ES-I3 (cell line): Measurements from ENCODE around the gene TSC2.
"Not testable (repeated sequence)": the region's sequence is repeated elsewhere in the genome, so short reads cannot be mapped to it uniquely, and the experiment has no call there.

Experiments
- H3K36me3 ChIP-seq: 2 replicates; pipeline ENCODE4 v1.6.1; 2013; ENCODE audit warnings: mild to moderate bottlenecking, low read length, control low read depth, moderate library complexity; ENCODE audit not compliant: insufficient read depth
- H3K4me1 ChIP-seq: 2 replicates; pipeline ENCODE4 v1.6.1; 2013; ENCODE audit warnings: mild to moderate bottlenecking, control low read depth, low read length; ENCODE audit not compliant: insufficient read depth
- H3K9ac ChIP-seq: 2 replicates; pipeline ENCODE4 v1.6.1; 2013; ENCODE audit warnings: low read depth, mild to moderate bottlenecking, low read length, moderate library complexity
- H3K9me3 ChIP-seq: 2 replicates; pipeline ENCODE4 v1.6.1; 2013; ENCODE audit warnings: mild to moderate bottlenecking, low read length, moderate library complexity; ENCODE audit not compliant: control insufficient read depth, insufficient read depth

TSC2 gene

GRCh38 chr16:2121853-2122252 is 74.1 kb downstream of the TSC2 start:
- no peaks in the 10 kb centered on the region for H3K9me3 ChIP-seq
- H3K36me3 ChIP-seq, result no peaks in the 10 kb centered on the region
- no peak overlapping the region for H3K9ac ChIP-seq
- peaks cover 9% of the 10 kb centered on the region; the same call in 1 of the 2 replicates for H3K4me1 ChIP-seq

DNA sequence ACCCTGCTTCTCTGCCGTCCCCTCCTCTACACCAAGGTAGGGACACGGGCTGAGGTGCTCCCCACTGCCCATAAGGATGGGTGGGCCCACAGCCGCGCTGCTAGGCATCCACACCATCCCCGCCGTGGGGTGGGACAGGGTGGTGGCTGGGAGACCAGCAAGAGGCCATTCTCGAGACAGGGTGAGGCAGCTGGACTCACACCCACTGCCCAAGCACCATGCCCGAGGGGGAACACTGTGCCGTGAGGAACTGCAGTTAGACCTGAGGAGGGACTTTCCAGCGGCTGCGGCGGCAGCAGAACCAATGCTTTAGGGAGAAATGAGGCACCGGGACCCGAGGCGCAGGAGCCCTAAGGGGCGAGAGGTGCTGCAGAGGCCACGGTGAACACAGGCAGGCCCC is 74.6 kb downstream of the TSC2 start:
- Histone ChIP-seq H3K9ac (no peak overlapping the region), H3K4me1 (peaks cover 15% of the 10 kb centered on the region; the same call in 1 of the 2 replicates), H3K9me3 (no peaks in the 10 kb centered on the region), H3K36me3 (no peaks in the 10 kb centered on the region)

- H3K9me3 ChIP-seq, H3K9ac ChIP-seq, H3K36me3 ChIP-seq: not testable (repeated sequence)
- peaks cover 17% of the 10 kb centered on the region; the same call in 1 of the 2 replicates for H3K4me1 ChIP-seq
Observed at GRCh38 chr16:2122934-2123683, 75.3 kb downstream of the TSC2 start.

DNA sequence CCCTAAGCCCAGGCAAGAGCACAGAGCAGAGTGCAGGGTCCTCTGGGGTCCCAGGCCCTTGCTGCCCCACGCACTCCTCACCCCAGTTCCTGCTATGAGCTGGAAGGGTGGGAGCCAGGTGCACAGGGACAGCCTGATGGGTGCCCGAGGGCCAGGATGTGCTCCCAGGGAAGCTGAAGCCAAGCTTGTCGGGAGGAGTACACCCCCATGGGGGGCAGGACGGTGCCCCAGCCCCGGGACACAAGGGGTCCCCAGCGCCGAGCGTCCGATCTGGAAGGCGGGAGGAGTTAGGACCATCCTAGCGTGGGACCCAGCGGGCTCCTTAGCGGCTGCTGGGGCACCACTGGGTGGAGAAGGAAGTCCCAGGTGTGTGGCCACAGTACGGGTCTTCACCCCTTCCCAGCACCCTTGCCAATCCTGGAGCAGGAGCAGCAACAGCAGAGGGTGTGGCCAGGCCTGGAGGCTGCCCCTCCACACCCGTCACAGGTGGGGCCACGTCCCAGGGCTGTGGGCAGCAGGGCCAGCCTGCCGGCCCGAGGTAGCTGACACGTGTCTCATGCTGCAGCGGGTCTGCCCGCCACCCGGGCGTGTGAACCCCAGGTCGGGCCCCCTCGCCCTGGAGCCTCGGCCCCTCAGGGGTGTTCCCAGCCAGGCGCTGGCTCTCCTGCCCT is 76.1 kb downstream of the TSC2 start:
- peaks cover 17% of the 10 kb centered on the region; the same call in 1 of the 2 replicates for H3K4me1 ChIP-seq
- H3K9ac ChIP-seq, result peak overlapping the region; percentile 33; the same call in 1 of the 2 replicates
- not testable (repeated sequence) for H3K36me3 ChIP-seq, H3K9me3 ChIP-seq

DNA sequence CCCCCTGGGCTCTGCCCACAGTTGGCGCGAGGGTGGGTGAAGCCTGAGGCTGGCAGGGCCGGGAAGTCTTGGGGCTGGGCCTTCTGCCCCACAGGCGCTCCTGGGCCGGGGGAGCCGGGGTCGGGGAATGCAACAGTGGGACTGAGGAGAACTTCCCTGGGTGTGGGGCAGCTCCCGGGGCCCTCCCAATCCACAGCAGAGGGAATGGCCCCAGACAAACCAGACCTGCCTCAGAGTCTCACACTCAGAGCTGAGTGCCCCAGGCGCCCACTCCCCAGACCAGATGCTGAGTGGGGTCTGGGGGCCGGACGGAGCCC is 76.5 kb downstream of the TSC2 start:
- peak overlapping the region; percentile 33; the same call in 1 of the 2 replicates for H3K9ac ChIP-seq

GRCh38 chr16:2124694-2125444 is 77.1 kb downstream of the TSC2 start:
- H3K36me3 ChIP-seq, H3K9me3 ChIP-seq: not testable (repeated sequence)
- Histone ChIP-seq H3K4me1 (peaks cover 17% of the 10 kb centered on the region; the same call in 1 of the 2 replicates), H3K9ac (peak overlapping the region; percentile 33; the same call in 1 of the 2 replicates)

More for the DNA sequence above, 76.5 kb downstream of the TSC2 start:
- not testable (repeated sequence) for H3K36me3 ChIP-seq, H3K9me3 ChIP-seq
- H3K4me1 ChIP-seq, result peaks cover 17% of the 10 kb centered on the region; the same call in 1 of the 2 replicates

DNA sequence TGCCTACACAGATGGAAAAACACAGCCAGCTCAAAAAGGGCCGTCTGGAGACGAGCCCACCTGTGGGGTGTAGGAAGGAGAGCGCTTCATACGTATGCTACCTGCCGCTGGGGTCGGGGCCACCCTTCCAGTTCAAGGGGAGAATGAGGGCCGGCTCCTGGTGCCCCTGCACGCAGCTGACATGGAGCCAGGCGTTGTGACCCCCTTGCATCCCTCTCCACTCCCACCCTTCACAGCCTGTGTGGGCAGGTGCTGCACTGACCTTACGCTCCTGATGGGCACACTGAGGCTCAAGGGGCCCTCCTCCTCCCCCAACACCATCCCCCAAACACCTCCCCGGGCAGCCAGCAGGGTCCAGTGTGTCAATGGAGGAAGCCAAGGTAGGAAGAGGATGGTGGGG is 77.8 kb downstream of the TSC2 start:
- peaks cover 17% of the 10 kb centered on the region; the same call in 1 of the 2 replicates for H3K4me1 ChIP-seq
- H3K9ac ChIP-seq, result peak overlapping the region; percentile 8; the same call in 1 of the 2 replicates
- not testable (repeated sequence) for H3K9me3 ChIP-seq, H3K36me3 ChIP-seq

DNA sequence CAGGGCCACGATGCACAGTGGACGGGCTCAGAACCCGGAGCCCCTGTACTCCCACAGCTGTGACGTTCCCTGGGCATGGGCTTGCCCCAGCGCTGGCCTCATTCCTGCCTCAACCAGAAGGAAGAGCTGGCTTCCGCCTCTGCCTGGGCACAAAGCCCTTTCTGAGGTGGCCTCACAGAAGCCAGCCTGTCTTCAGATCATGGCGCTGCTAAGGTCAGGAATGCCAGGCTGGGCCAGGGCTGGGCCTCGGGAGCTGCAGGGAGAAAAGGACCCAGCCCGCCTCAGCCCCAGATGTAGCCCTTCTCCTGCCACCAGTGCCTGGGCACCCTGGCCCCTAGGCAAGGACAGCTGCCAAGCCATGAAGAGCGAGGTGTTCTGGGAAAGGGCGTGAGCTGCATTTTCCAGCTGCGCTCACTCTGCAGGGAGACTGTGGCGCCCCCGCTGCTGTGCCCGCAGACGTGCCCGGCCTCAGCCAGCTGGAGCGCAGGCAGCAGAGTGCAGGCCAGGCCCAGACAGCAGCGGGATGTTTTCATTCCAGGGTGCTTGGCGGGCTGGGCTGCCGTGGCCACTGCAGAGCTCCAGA is 78.5 kb downstream of the TSC2 start:
- H3K9ac ChIP-seq, H3K9me3 ChIP-seq, H3K36me3 ChIP-seq: not testable (repeated sequence)
- H3K4me1 ChIP-seq, result peaks cover 17% of the 10 kb centered on the region; the same call in 1 of the 2 replicates

DNA sequence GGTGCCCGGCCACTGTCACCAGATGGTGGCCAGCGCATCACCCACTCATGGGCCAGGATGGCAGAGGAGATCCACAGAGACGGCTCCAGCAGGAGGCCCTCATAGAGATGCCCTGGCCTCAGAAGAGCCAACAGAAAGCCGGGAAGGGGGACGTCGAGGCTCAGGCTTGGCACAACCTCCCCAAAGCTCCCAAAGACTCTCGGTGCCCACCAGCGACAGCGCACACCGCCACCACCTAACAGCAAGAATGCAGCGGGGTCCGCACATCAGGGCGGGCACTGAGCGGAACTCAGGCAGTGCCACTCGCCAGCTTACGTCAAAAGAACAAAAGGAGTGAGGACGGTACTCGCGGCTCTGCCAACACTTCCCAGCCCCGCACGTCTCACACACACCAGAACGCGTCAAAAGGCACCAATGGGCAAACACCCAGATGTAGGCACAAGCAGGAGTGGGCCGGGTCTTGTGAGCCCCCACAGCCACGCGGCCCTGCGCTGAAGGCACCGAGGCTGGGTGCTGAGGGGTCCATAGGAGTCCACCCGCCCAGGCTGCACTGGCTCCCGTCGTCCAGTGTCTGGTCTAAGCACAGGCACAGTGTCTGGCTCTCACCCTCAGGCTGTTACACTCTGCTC is 79.3 kb downstream of the TSC2 start:
- H3K36me3 ChIP-seq, H3K9ac ChIP-seq, H3K9me3 ChIP-seq: not testable (repeated sequence)
- H3K4me1 ChIP-seq, result peaks cover 17% of the 10 kb centered on the region; the same call in 1 of the 2 replicates

DNA sequence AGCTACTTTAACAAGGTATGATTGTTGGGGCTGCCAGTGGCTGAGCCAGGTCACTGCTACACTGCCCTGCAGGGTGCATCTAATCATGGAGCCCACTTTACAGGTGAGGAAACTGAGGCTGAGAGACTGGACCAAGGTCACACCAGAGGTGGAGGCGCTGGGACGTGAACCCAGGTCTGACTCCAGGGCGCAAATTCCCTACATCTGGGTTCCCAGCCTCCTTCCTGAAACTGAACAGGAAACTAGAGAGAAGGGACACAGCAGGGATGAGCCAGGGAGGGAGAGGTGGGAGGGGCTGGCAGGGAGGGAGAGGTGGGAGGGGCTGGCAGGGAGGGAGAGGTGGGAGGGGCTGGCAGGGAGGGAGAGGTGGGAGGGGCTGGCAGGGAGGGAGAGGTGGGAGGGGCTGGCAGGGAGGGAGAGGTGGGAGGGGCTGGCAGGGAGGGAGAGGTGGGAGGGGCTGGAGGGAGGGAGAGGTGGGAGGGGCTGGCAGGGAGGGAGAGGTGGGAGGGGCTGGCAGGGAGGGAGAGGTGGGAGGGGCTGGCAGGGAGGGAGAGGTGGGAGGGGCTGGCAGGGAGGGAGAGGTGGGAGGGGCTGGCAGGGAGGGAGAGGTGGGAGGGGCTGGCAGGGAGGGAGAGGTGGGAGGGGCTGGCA is 80.0 kb downstream of the TSC2 start:
- not testable (repeated sequence) for H3K36me3 ChIP-seq, H3K9me3 ChIP-seq, H3K9ac ChIP-seq
- peaks cover 17% of the 10 kb centered on the region; the same call in 1 of the 2 replicates for H3K4me1 ChIP-seq

DNA sequence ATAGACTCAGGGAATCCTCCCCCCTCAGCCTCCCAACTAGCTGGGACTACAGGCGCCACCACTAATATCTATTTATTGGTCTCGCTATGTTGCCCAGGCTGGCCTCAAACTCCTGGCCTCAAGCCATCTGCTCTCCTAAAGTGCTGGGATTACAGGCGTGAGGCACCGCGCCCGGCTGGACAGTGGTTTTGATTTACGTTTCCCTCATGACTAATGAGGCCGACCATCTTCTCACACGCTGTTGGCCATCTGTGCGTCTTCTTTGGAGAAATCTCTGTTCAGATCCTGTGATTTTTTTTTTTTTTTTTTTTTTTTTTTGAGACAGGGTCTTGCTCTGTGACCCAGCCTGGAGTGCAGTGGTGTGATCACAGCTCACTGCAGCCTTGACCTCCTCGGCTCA is 81.5 kb downstream of the TSC2 start:
- H3K36me3 ChIP-seq, H3K9me3 ChIP-seq, H3K9ac ChIP-seq: not testable (repeated sequence)
- peaks cover 13% of the 10 kb centered on the region; the same call in 1 of the 2 replicates for H3K4me1 ChIP-seq

GRCh38 chr16:2129890-2130447 is 82.2 kb downstream of the TSC2 start:
- not testable (repeated sequence) for H3K9ac ChIP-seq, H3K36me3 ChIP-seq, H3K9me3 ChIP-seq
- peaks cover 13% of the 10 kb centered on the region; the same call in 1 of the 2 replicates for H3K4me1 ChIP-seq

DNA sequence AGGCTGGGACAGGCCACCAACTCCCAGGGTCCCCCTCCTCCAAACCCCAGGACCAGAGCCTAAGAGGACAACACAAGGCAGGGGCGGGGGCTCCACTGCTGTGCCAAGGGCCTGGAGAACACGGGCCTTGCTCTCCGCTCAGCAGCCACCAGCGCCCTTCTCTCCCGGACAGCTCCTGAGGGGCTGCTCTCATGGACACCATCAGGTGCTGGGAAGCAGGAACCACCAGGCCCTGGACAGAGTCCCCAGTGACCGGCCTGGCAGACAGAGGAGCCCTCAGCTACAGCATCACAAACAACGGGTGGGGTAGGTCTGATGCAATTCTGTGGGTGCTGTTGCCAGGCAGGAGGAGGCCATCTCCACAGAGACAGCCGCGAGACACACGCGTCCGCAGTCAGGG is 86.0 kb downstream of the TSC2 start:
- H3K4me1 ChIP-seq, H3K36me3 ChIP-seq, H3K9ac ChIP-seq, H3K9me3 ChIP-seq: not testable (repeated sequence)
